Vagina (tissue), 2 donors: ENCODE data around the gene LAMP2.

Source experiments
- CTCF ChIP-seq, 3 experiments: fragments of 450-650 bp in 2 of 3; fragments of 200-600 bp in 1 of 3; sonication (generic) in 1 of 3; IDR thresholded peaks; one replicate each; pipeline ENCODE4 v1.5.1; 2017 to 2019; ENCODE audit warnings: antibody characterized with exemption in 3 of 3, mild to moderate bottlenecking in 2 of 3, moderate library complexity in 2 of 3
- POLR2AphosphoS5 ChIP-seq, 2 donors: sonication (generic); formaldehyde crosslinking; IDR thresholded peaks; one replicate each; pipeline ENCODE4 v1.9.0; 2017; ENCODE audit warnings: antibody characterized with exemption in 2 of 2, mild to moderate bottlenecking in 2 of 2, low read depth in 1 of 2; ENCODE audit not compliant: insufficient read depth in 1 of 2

GRCh38 chrX:120402369-120402768 is 66.7 kb downstream of the LAMP2 start:
- TF ChIP-seq CTCF (IDR thresholded peaks at IDR 0.05) = no peak
- no peak for TF ChIP-seq POLR2AphosphoS5 (IDR thresholded peaks at IDR 0.05; ENCODE audit: insufficient read depth in 1 of 2, low read depth in 1 of 2)
